Peyer's patch (tissue), 4 donors: ENCODE measurements around the gene UGT1A8. TPM values are rescaled to one million over a fixed set of nuclear protein-coding genes. Genes with fewer than 3 reads are reported as not detected.
A peak's percentile ranks its signal among the peaks of the same experiment; 100 is the strongest.

Source experiments
- DNase-seq, 3 donors: peaks; one replicate each; pipeline ENCODE4 v3.0.0-alpha.2; 2017 to 2019
- H3K27ac ChIP-seq, 4 donors: fragments of 200-600 bp; sonication (generic); one replicate each; pipeline ENCODE4 v1.5.1; 2016 to 2019
- H3K27me3 ChIP-seq, 2 donors: fragments of 200-600 bp; sonication (generic); one replicate each; pipeline ENCODE4 v1.5.1; 2019
- H3K36me3 ChIP-seq, 3 donors: fragments of 200-600 bp; sonication (generic); one replicate each; pipeline ENCODE4 v1.5.1; 2016 to 2019
- H3K4me1 ChIP-seq, 4 donors: fragments of 200-600 bp; sonication (generic); one replicate each; pipeline ENCODE4 v1.5.1; 2016 to 2019
- H3K4me3 ChIP-seq, 4 donors: fragments of 200-600 bp; sonication (generic); 1 replicate in 3 of 4; 2 replicates in 1 of 4; pipeline ENCODE4 v1.5.1; 2016 to 2019; ENCODE audit warnings: mild to moderate bottlenecking in 1 of 4
- H3K9me3 ChIP-seq, 4 donors: fragments of 200-600 bp; sonication (generic); one replicate each; pipeline ENCODE4 v1.5.1; 2016 to 2019; ENCODE audit warnings: mild to moderate bottlenecking in 1 of 4
- CTCF ChIP-seq, 6 experiments: fragments of 450-650 bp in 4 of 6; fragments of 200-600 bp in 2 of 6; sonication (generic) in 1 of 6; IDR thresholded peaks; one replicate each; pipeline ENCODE4 v1.5.1; 2017 to 2019; ENCODE audit warnings: antibody characterized with exemption in 6 of 6, mild to moderate bottlenecking in 3 of 6, moderate library complexity in 1 of 6
- POLR2A ChIP-seq, 2 donors: fragments of 450-650 bp; IDR thresholded peaks; one replicate each; pipeline ENCODE4 v1.5.1; 2017; ENCODE audit warnings: antibody characterized with exemption in 2 of 2, mild to moderate bottlenecking in 2 of 2, moderate library complexity in 2 of 2
- total RNA-seq, 4 donors: library from RNA; depleted of rRNA; stranded (reverse); fragments of >200 nt; gene quantifications; one replicate each; pipeline ENCODE4 v1.1.0, GENCODE V29; 2016

Gene UGT1A8
- total RNA-seq, 4 donors from 2014 or later = 2.5 to 19.6 (median 10.5) TPM

DNA sequence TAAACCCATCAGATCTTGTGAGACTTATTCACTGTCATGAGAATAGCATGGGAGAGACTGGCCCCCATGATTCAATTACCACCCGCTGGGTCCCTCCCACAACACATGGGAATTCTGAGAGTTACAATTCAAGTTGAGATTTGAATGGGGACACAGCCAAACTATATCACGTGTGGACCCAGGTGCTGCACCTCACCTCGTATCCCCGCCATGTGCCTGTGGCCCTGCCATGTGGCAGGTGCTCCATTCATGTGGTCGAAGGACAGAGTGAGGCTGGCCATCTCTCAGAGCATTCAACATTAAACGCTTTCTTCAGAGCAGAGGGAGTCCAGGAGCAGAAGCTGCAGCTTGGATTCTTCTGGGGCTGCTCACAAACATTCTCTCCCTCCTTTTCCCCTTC is 193.0 kb downstream of the UGT1A8 start:
- no peak for TF ChIP-seq CTCF (IDR thresholded peaks at IDR 0.05)
- no peak for TF ChIP-seq POLR2A (IDR thresholded peaks at IDR 0.05)
- Histone ChIP-seq H3K27me3 (no peaks in the 10 kb centered on the region), H3K36me3 (no peaks in the 10 kb centered on the region), H3K4me3 (no peak overlapping the region), H3K27ac (no peak overlapping the region), H3K4me1 (no peaks in the 10 kb centered on the region), H3K9me3 (no peaks in the 10 kb centered on the region)
- peak in 2 of 3 donors; percentile 6 to 17 for DNase-seq

DNA sequence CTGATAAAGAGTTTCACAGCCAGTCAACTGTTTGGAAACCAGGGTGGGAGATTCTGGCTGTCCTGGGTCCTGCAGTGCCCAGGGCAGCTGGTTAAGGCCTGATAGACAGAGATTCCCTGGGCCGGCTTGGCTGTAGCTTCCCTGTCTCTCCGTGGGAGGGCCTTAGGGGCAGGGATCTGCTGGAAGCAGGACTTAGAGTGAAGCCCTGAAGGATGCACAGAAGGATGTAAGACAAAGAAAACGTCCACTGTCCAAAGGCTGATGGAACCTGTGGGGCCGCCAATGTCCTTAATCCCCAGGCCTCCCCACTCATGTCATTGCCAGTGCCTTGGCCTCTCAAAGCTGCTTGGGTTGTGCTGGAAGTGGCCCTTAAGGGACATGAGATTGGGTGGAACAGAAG is 193.7 kb downstream of the UGT1A8 start:
- Histone ChIP-seq H3K4me1 (no peaks in the 10 kb centered on the region), H3K27me3 (no peaks in the 10 kb centered on the region), H3K4me3 (no peak overlapping the region), H3K27ac (no peak overlapping the region), H3K9me3 (no peaks in the 10 kb centered on the region), H3K36me3 (no peaks in the 10 kb centered on the region)
- TF ChIP-seq POLR2A (IDR thresholded peaks at IDR 0.05) = no peak
- no peak for TF ChIP-seq CTCF (IDR thresholded peaks at IDR 0.05)
- DNase-seq = peak in 2 of 3 donors; percentile 10 to 13

- Histone ChIP-seq H3K4me1 (no peaks in the 10 kb centered on the region), H3K36me3 (no peaks in the 10 kb centered on the region), H3K27ac (no peak overlapping the region), H3K9me3 (no peaks in the 10 kb centered on the region), H3K4me3 (no peak overlapping the region), H3K27me3 (no peaks in the 10 kb centered on the region)
- no peak for TF ChIP-seq POLR2A (IDR thresholded peaks at IDR 0.05)
- no peak for TF ChIP-seq CTCF (IDR thresholded peaks at IDR 0.05)
- DNase-seq = peak in 2 of 3 donors; percentile 35 to 40
Measured at GRCh38 chr2:233811732-233812131, 194.3 kb downstream of the UGT1A8 start.

DNA sequence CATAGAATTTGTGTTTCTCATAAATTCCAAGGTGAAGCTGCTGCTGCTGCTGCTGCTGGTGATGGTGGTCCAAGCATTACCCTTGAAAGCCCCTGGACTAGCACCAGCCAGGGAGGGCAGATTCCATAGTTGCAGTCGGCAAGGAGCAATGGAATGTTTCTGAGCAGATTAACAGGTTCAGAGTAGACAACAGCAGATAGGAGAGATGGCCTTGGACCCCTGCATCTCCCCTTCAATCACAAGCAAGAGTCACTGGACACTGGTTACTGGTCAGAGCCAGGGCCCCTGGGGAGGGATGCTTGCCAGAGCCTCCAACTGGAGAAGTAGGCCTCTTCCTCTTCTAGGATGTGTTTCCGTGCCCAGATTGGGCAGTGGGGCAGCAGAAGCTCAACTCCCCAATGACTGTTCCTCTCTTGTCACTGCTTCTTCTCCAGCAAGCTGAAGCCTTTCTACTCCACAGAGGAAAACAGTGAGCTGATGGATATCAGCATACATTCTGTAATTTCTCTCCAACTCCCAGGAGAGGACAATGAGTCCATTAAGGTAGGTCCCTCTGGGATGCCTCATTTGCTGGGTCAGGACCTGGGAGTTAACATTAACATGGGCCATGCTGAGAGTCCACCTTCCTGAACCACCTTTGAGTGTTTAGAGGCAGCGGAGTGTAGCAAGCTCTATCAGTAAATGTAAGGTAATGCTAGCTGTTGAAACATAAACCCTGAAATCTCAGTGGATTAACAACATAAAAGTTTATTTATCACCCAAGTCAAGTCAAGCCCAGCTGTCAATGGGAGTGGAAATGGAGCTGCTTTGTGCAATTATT is 196.0 kb downstream of the UGT1A8 start:
- H3K36me3 ChIP-seq = no peaks in the 10 kb centered on the region
- no peak overlapping the region for H3K4me3 ChIP-seq
- H3K27me3 ChIP-seq = no peaks in the 10 kb centered on the region
- no peaks in the 10 kb centered on the region for H3K4me1 ChIP-seq
- TF ChIP-seq CTCF (IDR thresholded peaks at IDR 0.05) (no peak), POLR2A (IDR thresholded peaks at IDR 0.05) (no peak)
- H3K27ac ChIP-seq = no peak overlapping the region
- H3K9me3 ChIP-seq = no peaks in the 10 kb centered on the region
- peak in 2 of 3 donors; percentile 15 to 17 for DNase-seq

DNA sequence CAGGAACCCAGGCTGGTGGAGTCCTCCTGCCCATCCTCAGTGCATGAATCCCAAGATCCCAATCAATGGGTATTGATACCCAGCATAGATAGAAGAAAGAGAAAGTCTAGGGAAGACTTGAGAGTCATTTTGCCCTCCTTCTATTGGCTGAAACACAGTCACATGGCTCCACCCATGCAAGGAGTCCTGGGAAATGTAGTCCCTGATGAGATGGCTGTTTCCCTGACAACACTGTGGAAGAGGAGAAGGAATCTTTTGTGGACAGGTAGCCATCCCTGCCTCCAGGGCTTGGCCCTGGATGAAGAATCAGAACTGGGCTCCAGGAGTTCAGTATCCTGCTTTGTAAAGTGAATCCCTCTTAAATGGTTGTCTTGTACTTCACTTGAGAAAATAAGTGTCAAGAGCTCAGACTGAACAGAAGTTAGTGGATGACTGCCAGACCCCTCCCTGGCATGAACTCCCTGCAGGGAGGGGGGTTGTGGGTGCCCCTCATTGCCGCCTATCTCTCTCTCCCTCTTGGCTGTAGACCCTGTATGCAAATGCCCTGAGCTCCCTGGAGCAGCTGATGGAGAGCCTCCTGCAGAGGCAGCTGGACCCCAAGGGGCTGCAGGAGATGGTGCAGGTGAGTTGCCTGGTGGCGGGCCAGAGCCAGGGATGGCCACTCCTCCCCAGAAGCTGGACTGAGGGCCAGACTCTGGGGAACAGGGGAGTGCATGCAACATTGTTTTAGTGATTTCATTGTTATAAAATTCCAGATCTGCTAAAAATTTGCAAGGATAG is 196.8 kb downstream of the UGT1A8 start:
- no peak for TF ChIP-seq CTCF (IDR thresholded peaks at IDR 0.05)
- no peak for TF ChIP-seq POLR2A (IDR thresholded peaks at IDR 0.05)
- H3K9me3 ChIP-seq = no peaks in the 10 kb centered on the region
- H3K4me1 ChIP-seq = no peaks in the 10 kb centered on the region
- H3K27me3 ChIP-seq = no peaks in the 10 kb centered on the region
- no peaks in the 10 kb centered on the region for H3K36me3 ChIP-seq
- H3K27ac ChIP-seq = no peak overlapping the region
- H3K4me3 ChIP-seq = no peak overlapping the region
- peak in 2 of 3 donors; percentile 27 to 35 for DNase-seq
